ENCODE data around the gene EIF2D. TPM values are rescaled to one million over a fixed set of nuclear protein-coding genes. Genes with fewer than 3 reads are reported as not detected.

The EIF2D gene
- total and polyA plus RNA-seq, 2 of the 8 experiments (the other 6 are each of a cell fraction or from before 2014, with no cell fraction given), result 36.1 to 37.1 TPM

DNA sequence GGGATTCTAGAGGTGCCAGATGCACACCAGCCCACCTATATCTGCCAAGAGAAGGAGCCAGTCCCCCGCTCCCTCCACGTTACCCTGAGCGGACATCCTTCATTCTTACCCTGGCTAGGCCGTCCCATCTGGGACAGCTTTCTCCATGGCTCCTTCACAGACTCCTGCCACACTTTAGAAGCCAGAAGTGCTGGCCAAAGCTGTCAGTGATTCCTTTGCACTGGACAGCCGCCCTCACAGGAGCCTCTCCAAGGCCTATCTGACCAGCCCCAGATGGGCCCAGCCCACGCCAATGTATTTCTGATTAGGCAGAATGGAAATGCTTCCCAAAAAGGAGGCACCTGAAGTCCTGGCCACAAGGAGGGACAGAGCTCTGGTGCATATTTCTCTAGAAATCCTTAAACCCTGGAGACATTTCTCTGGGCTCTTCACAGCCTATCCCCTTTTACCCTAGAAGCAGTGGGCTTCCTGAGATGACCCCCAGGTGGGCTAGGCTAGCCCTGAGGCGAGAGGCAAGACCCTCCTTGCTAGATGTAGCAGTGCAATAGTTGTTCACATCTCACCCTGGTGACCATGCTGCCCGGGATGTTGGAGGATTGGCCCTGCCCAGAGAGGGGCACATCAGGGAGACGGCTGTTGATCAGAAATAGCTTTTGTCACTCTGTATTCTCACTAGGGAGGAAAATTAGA lies 60.8 kb downstream of the EIF2D start:
- no peak overlapping the region for H2BK120ac ChIP-seq (replicated peaks; ENCODE audit: low read depth, low read length)
- no peaks in the 10 kb centered on the region for H3K23me2 ChIP-seq (ENCODE audit: low read depth, low read length)
- no peak overlapping the region for H2AK5ac ChIP-seq (ENCODE audit: low read depth, low read length)
- WGBS, 2 experiments (ENCODE audit: extremely low coverage in 1 of 2, insufficient coverage in 1 of 2, insufficient read length in 1 of 2, insufficient replicate concordance in 2 of 2, low coverage in 1 of 2, low lambda C conversion rate in 2 of 2, missing lambda C conversion rate in 1 of 2), result 91% methylated on average over 9 of the region's 9 CpGs; no CpG with 5 or more reads in 1 of the 2 experiments
- H2BK20ac ChIP-seq (ENCODE audit: low read length), result no peak overlapping the region
- H4K8ac ChIP-seq (ENCODE audit: extremely low read depth, insufficient read depth, low read length), result no peak overlapping the region
- H4K20me1 ChIP-seq (replicated peaks in 1 of 2; ENCODE audit: control insufficient read depth in 1 of 2, insufficient read depth in 2 of 2, low read length in 2 of 2), result no peaks in the 10 kb centered on the region
- H2AFZ ChIP-seq (ENCODE audit: low read length), result no peak overlapping the region
- H3K4me1 ChIP-seq (replicated peaks in 1 of 4; ENCODE audit: control insufficient read depth in 3 of 4, insufficient read depth in 4 of 4, low read length in 3 of 4), result peaks cover 0 to 7% (median 2%) of the 10 kb centered on the region in 4 experiments; a peak in 3 of 7 replicates
- no peak overlapping the region for H2BK12ac ChIP-seq (ENCODE audit: low read depth, low read length)
- FAIRE-seq, result no peak
- H2BK5ac ChIP-seq (ENCODE audit: low read depth, low read length), result no peak overlapping the region
- TF ChIP-seq RXRA (IDR thresholded peaks at IDR 0.05; ENCODE audit: insufficient read depth, low read depth, low read length) (no peak), CEBPB (IDR thresholded peaks at IDR 0.05; ENCODE audit: low read depth, low read length) (no peak)
- H4K5ac ChIP-seq (ENCODE audit: insufficient read length, low read depth, low read length), result no peak overlapping the region
- H3K4ac ChIP-seq (replicated peaks; ENCODE audit: insufficient read length, low read depth, low read length), result no peak overlapping the region
- ChIA-PET CTCF (ENCODE audit: partially characterized antibody) (interaction anchor here (0.8 to 7.8 kb wide), 16 partner anchors 9 to 107 kb away, joined by 3 to 95 read pairs (median 4); no protein-coding TSS in a partner anchor), POLR2A (ENCODE audit: partially characterized antibody) (interaction anchor here (1.1 kb wide), 1 partner anchor 34 kb away, joined by 3 read pairs; no protein-coding TSS in a partner anchor)
- H3K23ac ChIP-seq (ENCODE audit: insufficient read length), result no peak overlapping the region
- no peak overlapping the region for H3K9ac ChIP-seq (replicated peaks in 1 of 4; ENCODE audit: extremely low read depth in 1 of 4, low read depth in 3 of 4, low read length in 3 of 4)
- DNase-seq (ENCODE audit: low read depth in 1 of 2, low spot score in 2 of 2), result no peak
- no peak overlapping the region for H3K56ac ChIP-seq (replicated peaks; ENCODE audit: insufficient read length, low read depth, low read length)
- H3K4me2 ChIP-seq (ENCODE audit: insufficient read depth in 1 of 2, low read depth in 2 of 2, low read length in 2 of 2), result no peak overlapping the region
- H3K27me3 ChIP-seq (replicated peaks in 1 of 4; ENCODE audit: control insufficient read depth in 3 of 4, extremely low read depth in 1 of 4, insufficient read depth in 3 of 4, low read length in 3 of 4), result peaks cover 0 to 7% (median 4%) of the 10 kb centered on the region in 4 experiments; a peak in 4 of 7 replicates
- H4K91ac ChIP-seq (replicated peaks; ENCODE audit: insufficient read length, low read length), result no peak overlapping the region
- H3K9me3 ChIP-seq (ENCODE audit: insufficient read depth in 2 of 2, low read depth in 1 of 2, low read length in 1 of 2), result no peaks in the 10 kb centered on the region
- H3K79me1 ChIP-seq (ENCODE audit: low read depth, low read length), result no peaks in the 10 kb centered on the region
- no peak overlapping the region for H2BK15ac ChIP-seq (ENCODE audit: low read length)
- no peaks in the 10 kb centered on the region for H3K36me3 ChIP-seq (ENCODE audit: control insufficient read depth in 2 of 4, insufficient read depth in 4 of 4, low read length in 3 of 4)
- no peak overlapping the region for H3K14ac ChIP-seq (ENCODE audit: insufficient read length)
- H3K79me2 ChIP-seq (ENCODE audit: control insufficient read depth in 1 of 2, insufficient read depth in 2 of 2, low read length in 2 of 2), result no peaks in the 10 kb centered on the region
- no peak overlapping the region for H3K18ac ChIP-seq (ENCODE audit: extremely low read depth, low read length)
- no peak overlapping the region for H3K4me3 ChIP-seq (ENCODE audit: extremely low read depth in 1 of 4, insufficient read depth in 2 of 4, low read depth in 3 of 4, low read length in 4 of 4)
- H3K27ac ChIP-seq (ENCODE audit: low read depth, low read length), result no peak overlapping the region

Data from H1 (cell line).